Caco-2 (cell line): ENCODE data around the gene SLC7A6OS. TPM values are rescaled to one million over a fixed set of nuclear protein-coding genes. Genes with fewer than 3 reads are reported as not detected.
A peak's percentile ranks its signal among the peaks of the same experiment; 100 is the strongest.

Experiments used
- BruUV-seq: library from RNA; stranded (reverse); fragments of 400-500 nt; replicated peaks from 2 replicates; lab custom pipeline; 2021; lab: Mats Ljungman, UMichigan
- CTCF ChIA-PET: fragments of 300-600 bp; sonication (Branson Sonifier 250); formaldehyde crosslinking; loops from one replicate; lab custom pipeline; 2022; ENCODE audit warnings: antibody characterized with exemption; lab: Charles Lee
- POLR2A ChIA-PET: fragments of 300-600 bp; sonication (Branson Sonifier 250); formaldehyde crosslinking; loops from one replicate; lab custom pipeline; 2022; ENCODE audit warnings: antibody characterized with exemption; lab: Charles Lee
- DNase-seq, 2 experiments: peaks; one replicate each; pipeline versions ENCODE4 v3.0.0 to v3.0.0-alpha.2; 2020 to 2022
- H3K27me3 ChIP-seq: replicated peaks from 2 replicates; pipeline ENCODE4 v1.6.0; 2011; ENCODE audit warnings: low read length; ENCODE audit not compliant: control insufficient read depth, insufficient read depth
- H3K36me3 ChIP-seq: 2 replicates; pipeline ENCODE4 v1.5.1; 2011; ENCODE audit warnings: low read length; ENCODE audit not compliant: control insufficient read depth, insufficient read depth
- H3K4me1 ChIP-seq: fragments of 250-450 bp; sonication (Bioruptor Pico); 2 replicates; pipeline ENCODE4 v1.5.1; 2020; ENCODE audit warnings: mild to moderate bottlenecking
- H3K4me3 ChIP-seq: 2 replicates; pipeline ENCODE4 v1.5.1; 2011; ENCODE audit warnings: low read depth, mild to moderate bottlenecking, control low read depth, low read length
- H3K9me3 ChIP-seq: fragments of 250-450 bp; sonication (Bioruptor Pico); 2 replicates; pipeline ENCODE4 v1.5.1; 2020; ENCODE audit warnings: mild to moderate bottlenecking, moderate library complexity
- H3K27ac Mint-ChIP-seq: one replicate; pipeline ENCODE4 v1.8.0; 2022; ENCODE audit warnings: mixed read lengths; ENCODE audit not compliant: unreplicated experiment
- H3K27me3 Mint-ChIP-seq: one replicate; pipeline ENCODE4 v1.8.0; 2022; ENCODE audit warnings: mixed read lengths; ENCODE audit not compliant: insufficient read depth, unreplicated experiment
- H3K36me3 Mint-ChIP-seq: one replicate; pipeline ENCODE4 v1.8.0; 2022; ENCODE audit warnings: mild to moderate bottlenecking, mixed read lengths; ENCODE audit not compliant: insufficient read depth, unreplicated experiment
- H3K4me1 Mint-ChIP-seq: one replicate; pipeline ENCODE4 v1.8.0; 2022; ENCODE audit warnings: low read depth, mixed read lengths; ENCODE audit not compliant: unreplicated experiment
- H3K4me3 Mint-ChIP-seq: one replicate; pipeline ENCODE4 v1.8.0; 2022; ENCODE audit warnings: mild to moderate bottlenecking, moderate library complexity, mixed read lengths; ENCODE audit not compliant: unreplicated experiment
- H3K9me3 Mint-ChIP-seq: one replicate; pipeline ENCODE4 v1.8.0; 2022; ENCODE audit warnings: mixed read lengths; ENCODE audit not compliant: unreplicated experiment
- intact Hi-C: fragments of 100-400 bp; cut with micrococcal nuclease; formaldehyde crosslinking; loops from one replicate; pipeline ENCODE4 v1.10.0; 2022; ENCODE audit not compliant: unreplicated experiment
- total RNA-seq: library from RNA; stranded (reverse); gene quantifications from 2 replicates; pipeline ENCODE4 v1.2.3, GENCODE V29; 2022
- TF ChIP-seq, protein P1 (sequence below), 2 experiments: fragments of 200-600 bp in 1 of 2; IDR thresholded peaks; 1 replicate in 1 of 2; 2 replicates in 1 of 2; pipeline versions ENCODE4 v1.5.1 to v1.8.0; 2011 to 2022; ENCODE audit warnings: antibody characterized with exemption in 1 of 2, control low read depth in 1 of 2, inconsistent platforms in 1 of 2, low read depth in 1 of 2, low read length in 1 of 2, mild to moderate bottlenecking in 1 of 2, moderate library complexity in 1 of 2; ENCODE audit not compliant: insufficient read depth in 1 of 2, severe bottlenecking in 1 of 2, unreplicated experiment in 1 of 2

The SLC7A6OS gene
- total RNA-seq, 1 experiment from 2014 or later: 34.0 TPM

DNA sequence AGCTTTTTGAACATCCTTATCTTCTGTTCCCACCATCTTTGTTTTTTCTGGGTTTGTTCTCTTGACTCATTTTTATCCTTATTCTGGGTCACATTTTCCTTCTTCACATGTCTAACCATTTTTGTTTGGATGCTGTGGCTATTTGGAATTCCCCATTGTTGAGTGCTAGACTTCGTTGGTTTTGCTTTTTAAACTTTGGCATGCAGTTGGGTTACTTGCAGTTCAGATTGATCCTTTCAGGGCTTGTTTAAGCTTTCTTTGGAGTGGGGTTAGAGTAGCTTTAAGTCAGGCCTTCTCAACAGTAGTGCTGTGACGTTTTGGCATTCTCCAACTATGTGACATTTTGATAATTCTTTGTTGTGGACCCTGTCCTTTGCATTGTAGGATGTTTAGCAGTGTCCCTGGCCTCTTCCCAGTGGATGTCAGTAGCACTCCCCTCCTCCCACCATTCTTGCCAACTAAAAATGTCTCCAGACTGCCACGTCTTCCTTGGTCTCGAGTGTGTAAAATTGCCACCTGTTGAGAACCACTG, 21.2 kb upstream of the SLC7A6OS start:
- Histone ChIP-seq H3K4me1 (peaks cover 65% of the 10 kb centered on the region), H3K36me3 (no peaks in the 10 kb centered on the region; the same call in none of the 2 replicates), H3K27me3 (no peaks in the 10 kb centered on the region), H3K9me3 (no peaks in the 10 kb centered on the region), H3K4me3 (no peak overlapping the region)
- Mint-ChIP-seq H3K4me3 (peak overlapping the region; percentile 63), H3K27ac (peak overlapping the region; percentile 92), H3K27me3 (no peaks in the 10 kb centered on the region), H3K4me1 (peaks cover 42% of the 10 kb centered on the region), H3K9me3 (no peaks in the 10 kb centered on the region), H3K36me3 (peaks cover 89% of the 10 kb centered on the region)
- POLR2A ChIA-PET: interaction anchor here (0.5 to 1.9 kb wide), 5 partner anchors 21 to 267 kb away, joined by 3 to 20 read pairs (median 4); partner anchors contain the start of genes PRMT7, SLC7A6 and SLC7A6OS
- no TSS peak for BruUV-seq
- CTCF ChIA-PET: interaction anchor here (0.8 to 1.9 kb wide), 9 partner anchors 21 to 116 kb away, joined by 3 to 23 read pairs (median 4); partner anchors contain the start of genes PRMT7, SLC7A6, SLC7A6OS and SMPD3
- intact Hi-C loops: no loop called here
- TF ChIP-seq, protein P1, sequence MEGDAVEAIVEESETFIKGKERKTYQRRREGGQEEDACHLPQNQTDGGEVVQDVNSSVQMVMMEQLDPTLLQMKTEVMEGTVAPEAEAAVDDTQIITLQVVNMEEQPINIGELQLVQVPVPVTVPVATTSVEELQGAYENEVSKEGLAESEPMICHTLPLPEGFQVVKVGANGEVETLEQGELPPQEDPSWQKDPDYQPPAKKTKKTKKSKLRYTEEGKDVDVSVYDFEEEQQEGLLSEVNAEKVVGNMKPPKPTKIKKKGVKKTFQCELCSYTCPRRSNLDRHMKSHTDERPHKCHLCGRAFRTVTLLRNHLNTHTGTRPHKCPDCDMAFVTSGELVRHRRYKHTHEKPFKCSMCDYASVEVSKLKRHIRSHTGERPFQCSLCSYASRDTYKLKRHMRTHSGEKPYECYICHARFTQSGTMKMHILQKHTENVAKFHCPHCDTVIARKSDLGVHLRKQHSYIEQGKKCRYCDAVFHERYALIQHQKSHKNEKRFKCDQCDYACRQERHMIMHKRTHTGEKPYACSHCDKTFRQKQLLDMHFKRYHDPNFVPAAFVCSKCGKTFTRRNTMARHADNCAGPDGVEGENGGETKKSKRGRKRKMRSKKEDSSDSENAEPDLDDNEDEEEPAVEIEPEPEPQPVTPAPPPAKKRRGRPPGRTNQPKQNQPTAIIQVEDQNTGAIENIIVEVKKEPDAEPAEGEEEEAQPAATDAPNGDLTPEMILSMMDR (IDR thresholded peaks at IDR 0.05; ENCODE audit: insufficient read depth in 1 of 2, low read depth in 1 of 2, low read length in 1 of 2, severe bottlenecking in 1 of 2, unreplicated experiment in 1 of 2): no peak
- no peak for DNase-seq

DNA sequence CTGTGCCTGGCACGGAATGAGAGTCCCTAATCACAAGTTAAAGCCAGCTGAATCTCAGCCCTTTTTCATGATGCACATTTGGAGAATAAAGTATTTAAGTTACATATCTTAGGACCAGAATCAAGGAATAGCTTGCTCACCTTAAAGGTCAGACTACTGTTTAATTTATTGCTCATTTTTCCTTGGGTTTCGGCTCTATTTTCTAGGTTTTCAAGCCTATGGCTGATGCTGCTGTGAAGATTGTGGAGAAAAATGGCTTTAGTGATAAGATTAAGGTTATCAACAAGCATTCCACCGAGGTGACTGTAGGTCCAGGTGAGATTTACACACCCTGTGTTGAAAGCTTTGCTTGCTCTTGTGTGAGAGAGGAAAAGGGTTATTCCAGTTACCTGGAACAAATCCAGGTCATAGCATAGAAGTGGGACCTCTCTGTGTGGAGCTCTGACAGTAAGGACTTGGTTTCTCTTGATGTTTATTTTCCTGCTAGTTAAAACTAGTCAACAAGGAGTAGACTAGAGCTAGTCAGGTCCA, 18.2 kb upstream of the SLC7A6OS start:
- ChIA-PET CTCF (interaction anchor here (0.6 to 4.1 kb wide), 14 partner anchors 18 to 408 kb away, joined by 3 to 98 read pairs (median 6); partner anchors contain the start of genes CDH1, DPEP2NB, ESRP2 and PLA2G15), POLR2A (interaction anchor here (0.5 to 4.1 kb wide), 12 partner anchors 13 to 394 kb away, joined by 3 to 56 read pairs (median 4); partner anchors contain the start of genes ESRP2, PRMT7, SLC7A6 and SLC7A6OS)
- Histone ChIP-seq H3K4me1 (peaks cover 84% of the 10 kb centered on the region), H3K4me3 (no peak overlapping the region), H3K27me3 (no peaks in the 10 kb centered on the region), H3K36me3 (no peaks in the 10 kb centered on the region), H3K9me3 (no peaks in the 10 kb centered on the region)
- intact Hi-C loops: loop anchor here (1.0 to 5.0 kb wide), 8 partner anchors 19 to 262 kb away; partner anchors contain the start of genes NFATC3 and SLC7A6OS
- H3K36me3 Mint-ChIP-seq: peaks cover 86% of the 10 kb centered on the region
- H3K9me3 Mint-ChIP-seq: no peaks in the 10 kb centered on the region
- no peaks in the 10 kb centered on the region for H3K27me3 Mint-ChIP-seq
- no TSS peak for BruUV-seq
- H3K4me3 Mint-ChIP-seq: peak overlapping the region; percentile 65
- DNase-seq: peak; percentile 85 to 87
- peaks cover 46% of the 10 kb centered on the region for H3K4me1 Mint-ChIP-seq
- TF ChIP-seq, protein P1 (IDR thresholded peaks at IDR 0.05; ENCODE audit: insufficient read depth in 1 of 2, low read depth in 1 of 2, low read length in 1 of 2, severe bottlenecking in 1 of 2, unreplicated experiment in 1 of 2): no peak
- peak overlapping the region; percentile 96 for H3K27ac Mint-ChIP-seq

DNA sequence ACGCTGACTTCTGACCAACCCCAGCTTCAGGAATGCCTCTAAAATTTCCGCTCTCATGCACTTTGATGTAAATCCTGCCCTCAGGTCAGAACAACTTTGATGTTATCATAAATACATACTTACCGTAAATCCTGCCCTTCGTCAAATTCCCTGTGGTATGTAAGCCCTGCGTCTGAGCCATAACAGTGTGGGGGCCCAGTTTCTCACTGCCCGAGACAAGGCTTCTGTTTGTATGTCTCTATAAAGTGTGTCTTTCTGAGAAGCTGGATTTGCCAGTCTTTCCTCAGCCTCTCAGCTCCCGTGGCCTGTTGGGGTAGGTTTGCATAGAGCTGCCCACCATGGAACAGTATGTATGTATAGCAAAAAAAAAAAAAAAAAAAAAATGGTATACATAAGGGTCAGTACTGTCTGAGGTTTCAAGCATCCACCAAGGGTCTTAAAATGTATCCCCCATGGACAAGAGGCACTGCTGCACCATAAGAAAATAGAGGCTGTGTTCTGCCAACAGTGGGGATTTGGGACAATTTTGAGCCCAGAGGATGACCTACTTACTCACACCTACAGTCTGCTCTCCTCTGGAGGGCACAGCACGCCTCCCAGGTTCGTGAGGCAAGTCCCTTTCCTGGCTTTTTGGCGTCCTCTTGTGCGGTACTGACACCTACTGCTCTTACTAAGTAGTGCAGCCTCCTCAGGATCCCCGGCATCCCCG, 17.6 kb upstream of the SLC7A6OS start:
- H3K9me3 ChIP-seq: no peaks in the 10 kb centered on the region
- POLR2A ChIA-PET: interaction anchor here (0.5 to 4.1 kb wide), 15 partner anchors 9 to 124 kb away, joined by 3 to 56 read pairs (median 6); partner anchors contain the start of genes ESRP2, PRMT7, SLC7A6 and SLC7A6OS
- Mint-ChIP-seq H3K4me1 (peaks cover 49% of the 10 kb centered on the region), H3K27ac (peak overlapping the region; percentile 96), H3K27me3 (no peaks in the 10 kb centered on the region), H3K36me3 (peaks cover 88% of the 10 kb centered on the region), H3K4me3 (peak overlapping the region; percentile 65), H3K9me3 (no peaks in the 10 kb centered on the region)
- H3K4me1 ChIP-seq: peaks cover 78% of the 10 kb centered on the region
- H3K36me3 ChIP-seq: no peaks in the 10 kb centered on the region
- intact Hi-C loops: loop anchor here (1.0 to 5.0 kb wide), 8 partner anchors 18 to 261 kb away; partner anchors contain the start of genes NFATC3 and SLC7A6OS
- TSS peak; percentile 74 for BruUV-seq
- CTCF ChIA-PET: interaction anchor here (0.5 to 4.1 kb wide), 17 partner anchors 17 to 411 kb away, joined by 3 to 98 read pairs (median 4); partner anchors contain the start of genes DPEP2NB, ESRP2, PLA2G15 and PRMT7
- DNase-seq: peak; percentile 96
- TF ChIP-seq, protein P1 (IDR thresholded peaks at IDR 0.05; ENCODE audit: insufficient read depth in 1 of 2, low read depth in 1 of 2, low read length in 1 of 2, severe bottlenecking in 1 of 2, unreplicated experiment in 1 of 2): peak; percentile 96 to 98
- H3K27me3 ChIP-seq: no peaks in the 10 kb centered on the region
- H3K4me3 ChIP-seq: no peak overlapping the region
